Measurements from ENCODE around the gene MAGI2. TPM values are rescaled to one million over a fixed set of nuclear protein-coding genes. Genes with fewer than 3 reads are reported as not detected.

Gene MAGI2
- total RNA-seq, 4 donors from 2014 or later = 0.23 to 5.5 (median 0.45) TPM

DNA sequence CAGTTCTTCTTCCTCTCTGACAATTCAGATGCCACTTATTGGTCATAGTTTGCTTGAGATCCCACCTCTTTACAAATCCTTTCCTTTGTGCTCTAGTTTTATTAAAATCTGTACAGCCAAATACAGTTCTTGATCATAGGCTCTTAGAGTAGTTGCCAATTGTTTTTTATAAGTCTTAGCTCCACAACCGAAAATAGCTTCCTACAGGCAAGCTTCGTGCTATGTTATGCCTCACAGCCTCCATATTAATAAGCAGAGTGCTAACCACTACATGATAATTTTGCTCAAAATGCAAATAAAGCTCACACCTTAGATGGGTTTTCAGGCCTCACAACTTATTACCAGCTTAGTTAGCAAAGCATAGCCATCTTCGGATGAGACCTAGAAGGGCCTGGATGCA lies 688.9 kb downstream of the MAGI2 start:
- Histone ChIP-seq H3K27me3 (no peaks in the 10 kb centered on the region), H3K36me3 (no peaks in the 10 kb centered on the region), H3K9me3 (no peaks in the 10 kb centered on the region), H3K4me3 (no peak overlapping the region), H3K27ac (no peak overlapping the region), H3K4me1 (peaks cover 0 to under 1% (median 0%) of the 10 kb centered on the region in 3 donors)
- intact Hi-C loops (cut with DNase I) = no loop called here
- WGBS, 2 donors = 82% methylated on average over 3 of the region's 3 CpGs
- TF ChIP-seq, protein P1, sequence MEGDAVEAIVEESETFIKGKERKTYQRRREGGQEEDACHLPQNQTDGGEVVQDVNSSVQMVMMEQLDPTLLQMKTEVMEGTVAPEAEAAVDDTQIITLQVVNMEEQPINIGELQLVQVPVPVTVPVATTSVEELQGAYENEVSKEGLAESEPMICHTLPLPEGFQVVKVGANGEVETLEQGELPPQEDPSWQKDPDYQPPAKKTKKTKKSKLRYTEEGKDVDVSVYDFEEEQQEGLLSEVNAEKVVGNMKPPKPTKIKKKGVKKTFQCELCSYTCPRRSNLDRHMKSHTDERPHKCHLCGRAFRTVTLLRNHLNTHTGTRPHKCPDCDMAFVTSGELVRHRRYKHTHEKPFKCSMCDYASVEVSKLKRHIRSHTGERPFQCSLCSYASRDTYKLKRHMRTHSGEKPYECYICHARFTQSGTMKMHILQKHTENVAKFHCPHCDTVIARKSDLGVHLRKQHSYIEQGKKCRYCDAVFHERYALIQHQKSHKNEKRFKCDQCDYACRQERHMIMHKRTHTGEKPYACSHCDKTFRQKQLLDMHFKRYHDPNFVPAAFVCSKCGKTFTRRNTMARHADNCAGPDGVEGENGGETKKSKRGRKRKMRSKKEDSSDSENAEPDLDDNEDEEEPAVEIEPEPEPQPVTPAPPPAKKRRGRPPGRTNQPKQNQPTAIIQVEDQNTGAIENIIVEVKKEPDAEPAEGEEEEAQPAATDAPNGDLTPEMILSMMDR (IDR thresholded peaks at IDR 0.05) = no peak
- no peak for TF ChIP-seq POLR2A (IDR thresholded peaks at IDR 0.05)
- DNase-seq = no peak

DNA sequence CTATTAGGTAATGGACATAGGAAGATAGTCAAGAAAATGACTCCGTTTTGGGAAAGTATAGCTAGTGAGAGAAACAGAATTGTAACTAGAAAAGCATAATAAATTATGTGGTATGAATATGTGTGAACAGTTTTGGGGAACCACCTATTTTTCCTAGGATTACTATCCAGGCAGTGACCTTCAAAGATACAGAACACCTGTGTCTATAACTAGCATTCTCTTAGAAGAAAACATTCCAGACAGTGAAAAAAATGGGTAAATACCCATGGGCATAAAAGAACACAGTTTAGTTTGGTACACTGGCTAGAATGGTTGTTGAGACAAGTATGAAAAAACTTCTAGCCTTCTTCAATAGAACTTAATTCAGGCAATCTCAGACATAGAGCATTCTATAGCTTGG lies 690.8 kb downstream of the MAGI2 start:
- no peaks in the 10 kb centered on the region for H3K36me3 ChIP-seq
- H3K9me3 ChIP-seq = no peaks in the 10 kb centered on the region
- TF ChIP-seq, protein P1 (IDR thresholded peaks at IDR 0.05) = no peak
- TF ChIP-seq POLR2A (IDR thresholded peaks at IDR 0.05) = no peak
- H3K4me3 ChIP-seq = no peak overlapping the region
- no peak overlapping the region for H3K27ac ChIP-seq
- H3K27me3 ChIP-seq = no peaks in the 10 kb centered on the region
- DNase-seq = no peak
- intact Hi-C loops (cut with DNase I) = no loop called here
- 67 to 71% methylated on average over 1 of the region's 1 CpG for WGBS, 2 donors
- H3K4me1 ChIP-seq = no peaks in the 10 kb centered on the region

DNA sequence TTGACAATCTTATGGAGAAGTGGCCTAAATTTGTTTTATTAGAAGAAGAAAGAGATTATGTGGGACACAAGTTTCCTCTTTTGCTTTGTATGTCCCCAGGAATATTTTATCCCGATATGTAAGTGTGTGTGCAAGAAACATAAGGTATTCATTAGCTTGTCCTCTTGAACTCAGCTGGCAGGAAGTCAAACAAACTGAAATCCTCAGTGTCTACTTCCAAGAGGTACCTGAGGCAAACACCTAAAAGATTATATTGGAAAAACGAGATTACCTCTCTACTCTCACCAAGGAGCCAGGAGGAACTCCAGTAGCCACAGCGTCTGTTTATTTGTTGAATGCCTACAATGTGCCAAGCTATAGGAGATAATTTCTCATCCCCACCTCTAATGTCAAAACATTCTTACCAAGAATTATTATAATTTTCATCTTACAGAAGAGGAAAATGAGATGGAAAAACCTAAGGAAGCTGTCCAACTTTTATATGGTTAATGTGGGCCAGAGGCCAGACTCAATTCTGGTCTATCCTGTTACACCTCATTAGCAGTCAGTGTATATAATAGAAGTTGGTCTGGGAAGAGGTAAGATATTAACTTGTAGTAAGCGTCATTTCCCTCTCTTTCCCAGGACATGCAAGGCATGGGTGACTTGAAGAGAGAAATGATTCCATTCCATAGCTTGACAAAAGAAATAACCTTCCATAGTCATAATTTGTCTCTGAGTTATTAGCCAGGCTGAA lies 692.7 kb downstream of the MAGI2 start:
- intact Hi-C loops (cut with DNase I) = no loop called here
- WGBS, 2 donors = 42 to 46% methylated on average over 4 of the region's 4 CpGs
- Histone ChIP-seq H3K27me3 (no peaks in the 10 kb centered on the region), H3K9me3 (no peaks in the 10 kb centered on the region), H3K4me3 (no peak overlapping the region), H3K4me1 (no peaks in the 10 kb centered on the region), H3K27ac (no peak overlapping the region), H3K36me3 (no peaks in the 10 kb centered on the region)
- no peak for DNase-seq
- TF ChIP-seq, protein P1 (IDR thresholded peaks at IDR 0.05) = no peak
- TF ChIP-seq POLR2A (IDR thresholded peaks at IDR 0.05) = no peak

DNA sequence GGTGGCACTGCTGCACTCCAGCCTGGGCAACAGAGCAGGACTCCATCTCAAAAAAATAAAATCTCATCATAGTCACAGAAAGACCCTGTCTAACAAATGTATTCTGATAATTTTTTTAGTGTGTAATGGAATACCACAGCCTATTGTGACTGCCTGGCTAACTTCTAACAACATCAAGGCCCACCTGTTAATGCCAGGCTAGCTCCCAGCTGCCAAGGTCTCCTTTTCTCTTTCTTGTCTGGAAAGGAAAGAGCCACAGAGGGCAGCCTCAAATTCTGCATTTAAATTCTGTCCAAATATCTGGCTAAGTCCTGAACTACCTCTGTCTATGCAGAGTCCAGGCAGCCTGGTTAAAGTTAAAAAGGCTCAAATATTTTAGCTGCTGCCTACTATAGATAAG lies 700.9 kb downstream of the MAGI2 start:
- Histone ChIP-seq H3K27ac (no peak overlapping the region), H3K27me3 (no peaks in the 10 kb centered on the region), H3K4me1 (no peaks in the 10 kb centered on the region), H3K4me3 (no peak overlapping the region), H3K9me3 (peaks cover 0 to 7% (median 3%) of the 10 kb centered on the region in 3 donors), H3K36me3 (no peaks in the 10 kb centered on the region)
- TF ChIP-seq, protein P1 (IDR thresholded peaks at IDR 0.05) = no peak
- TF ChIP-seq POLR2A (IDR thresholded peaks at IDR 0.05) = no peak
- no peak for DNase-seq
- intact Hi-C loops (cut with DNase I) = no loop called here

DNA sequence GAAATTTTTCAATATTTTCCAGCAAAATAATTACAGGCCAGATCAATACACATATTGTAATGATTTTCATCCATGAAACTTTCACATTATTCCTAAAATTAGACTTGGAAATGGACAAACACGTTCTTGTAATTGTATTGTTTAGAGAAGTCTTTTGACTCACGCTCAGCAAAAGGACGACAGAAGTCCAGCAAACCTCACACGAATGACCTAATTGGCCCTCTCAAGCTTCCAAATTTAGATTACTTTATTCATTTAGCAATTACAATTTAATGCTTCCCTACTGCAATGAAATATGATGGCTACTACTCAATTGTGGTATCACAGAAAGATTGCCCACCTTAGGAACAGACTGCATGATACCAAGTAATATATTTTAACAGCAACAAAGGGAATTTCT lies 702.2 kb downstream of the MAGI2 start:
- WGBS, 2 donors = 63 to 76% methylated on average over 4 of the region's 4 CpGs
- intact Hi-C loops (cut with DNase I) = no loop called here

More for the DNA sequence above, 702.2 kb downstream of the MAGI2 start:
- no peak overlapping the region for H3K27ac ChIP-seq
- H3K27me3 ChIP-seq = no peaks in the 10 kb centered on the region
- H3K4me3 ChIP-seq = no peak overlapping the region
- TF ChIP-seq POLR2A (IDR thresholded peaks at IDR 0.05) = no peak
- TF ChIP-seq, protein P1 (IDR thresholded peaks at IDR 0.05) = no peak
- no peaks in the 10 kb centered on the region for H3K4me1 ChIP-seq
- DNase-seq = no peak
- H3K9me3 ChIP-seq = peaks cover 0 to 7% (median 3%) of the 10 kb centered on the region in 3 donors
- H3K36me3 ChIP-seq = no peaks in the 10 kb centered on the region

Data from esophagus squamous epithelium (tissue), 5 donors.